ENCODE measurements around the gene KDM3B.

The KDM3B gene

GRCh38 chr5:138450971-138451370, 98.5 kb downstream of the KDM3B start:
- no peak for DNase-seq (ENCODE audit: low read depth in 2 of 2)

GRCh38 chr5:138452720-138453119, 100.2 kb downstream of the KDM3B start:
- no peak for DNase-seq (ENCODE audit: low read depth in 2 of 2)

- no peak for DNase-seq (ENCODE audit: low read depth in 2 of 2)
Observed at GRCh38 chr5:138453590-138453989, 101.1 kb downstream of the KDM3B start.

DNA sequence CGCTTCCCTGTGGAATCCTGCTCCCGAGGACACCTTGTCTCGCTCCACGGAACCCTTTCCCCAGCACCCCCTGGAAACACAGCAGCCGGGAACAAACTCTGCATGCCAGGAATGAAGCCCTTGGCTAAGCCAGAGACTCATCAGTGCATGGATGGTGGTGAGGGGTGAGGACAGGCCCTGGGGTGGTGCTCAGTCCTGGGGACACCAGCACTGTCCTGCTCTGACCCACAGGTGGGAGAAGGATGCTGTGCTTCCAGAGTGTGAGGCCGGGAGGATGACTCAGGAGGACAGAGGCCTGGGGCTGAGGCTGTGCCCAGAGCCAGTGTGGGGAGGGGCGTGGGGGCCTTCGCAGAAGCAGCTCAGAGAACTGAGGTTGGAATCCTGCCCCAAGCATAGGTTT, 101.6 kb downstream of the KDM3B start:
- no peak for DNase-seq (ENCODE audit: low read depth in 2 of 2)

DNA sequence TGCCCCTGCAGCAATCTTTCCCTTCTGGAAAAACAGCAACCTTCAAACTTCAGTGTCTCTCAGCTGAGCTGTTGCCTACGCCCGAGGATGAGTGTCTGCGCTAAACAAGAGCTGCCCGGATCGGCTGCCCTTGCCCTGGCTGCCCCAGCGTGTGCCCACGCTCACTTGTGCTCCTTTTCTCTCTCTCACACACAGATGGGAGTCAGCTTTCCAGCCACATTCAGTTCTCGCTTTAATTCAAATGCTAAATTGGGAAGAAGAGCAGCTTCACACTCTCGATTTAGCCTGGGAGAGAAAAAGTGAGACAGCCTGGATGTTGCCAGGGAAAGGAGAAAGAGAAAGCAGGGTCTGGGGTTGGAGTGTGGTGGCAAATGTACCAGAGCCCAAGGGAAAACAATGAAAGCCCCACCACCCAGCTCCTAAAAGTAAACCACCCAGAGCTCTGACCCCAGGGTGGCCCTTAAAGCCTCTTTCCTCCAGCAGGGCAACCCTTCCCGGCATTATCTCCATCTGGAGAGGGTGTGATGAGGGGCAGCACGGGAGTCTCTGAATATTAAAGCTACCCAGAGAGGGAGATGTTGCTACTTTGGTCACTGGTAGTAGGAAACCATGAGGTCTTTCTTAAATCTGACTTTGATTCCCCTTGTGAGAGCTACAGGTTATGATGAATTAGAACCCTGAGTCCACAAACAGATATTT, 102.9 kb downstream of the KDM3B start:
- no peak for DNase-seq (ENCODE audit: low read depth in 2 of 2)

- DNase-seq (ENCODE audit: low read depth in 2 of 2) = no peak
Observed at GRCh38 chr5:138457531-138458275, 105.2 kb downstream of the KDM3B start.

DNA sequence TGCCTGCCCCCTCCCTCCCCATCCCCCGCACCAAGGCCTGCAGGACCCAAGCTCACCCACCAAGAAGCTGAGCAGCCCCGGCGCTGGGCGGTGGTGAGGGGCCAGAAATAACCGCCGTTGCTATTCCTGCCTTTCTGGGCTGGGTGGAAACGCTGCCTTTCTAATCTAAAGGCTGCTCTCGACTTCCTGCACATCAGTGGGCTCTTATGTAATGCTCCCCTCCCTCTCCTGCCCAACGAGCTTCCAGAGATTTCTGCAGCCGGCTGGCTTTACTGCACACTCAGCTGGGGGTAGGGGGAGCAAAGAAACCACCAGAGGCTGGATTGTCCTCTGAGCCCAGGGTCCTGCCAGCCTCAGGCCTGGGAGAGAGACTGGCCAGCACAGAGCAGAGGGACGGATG, 105.9 kb downstream of the KDM3B start:
- no peak for DNase-seq (ENCODE audit: low read depth in 2 of 2)

GRCh38 chr5:138458856-138459255, 106.4 kb downstream of the KDM3B start:
- no peak for DNase-seq (ENCODE audit: low read depth in 2 of 2)

DNA sequence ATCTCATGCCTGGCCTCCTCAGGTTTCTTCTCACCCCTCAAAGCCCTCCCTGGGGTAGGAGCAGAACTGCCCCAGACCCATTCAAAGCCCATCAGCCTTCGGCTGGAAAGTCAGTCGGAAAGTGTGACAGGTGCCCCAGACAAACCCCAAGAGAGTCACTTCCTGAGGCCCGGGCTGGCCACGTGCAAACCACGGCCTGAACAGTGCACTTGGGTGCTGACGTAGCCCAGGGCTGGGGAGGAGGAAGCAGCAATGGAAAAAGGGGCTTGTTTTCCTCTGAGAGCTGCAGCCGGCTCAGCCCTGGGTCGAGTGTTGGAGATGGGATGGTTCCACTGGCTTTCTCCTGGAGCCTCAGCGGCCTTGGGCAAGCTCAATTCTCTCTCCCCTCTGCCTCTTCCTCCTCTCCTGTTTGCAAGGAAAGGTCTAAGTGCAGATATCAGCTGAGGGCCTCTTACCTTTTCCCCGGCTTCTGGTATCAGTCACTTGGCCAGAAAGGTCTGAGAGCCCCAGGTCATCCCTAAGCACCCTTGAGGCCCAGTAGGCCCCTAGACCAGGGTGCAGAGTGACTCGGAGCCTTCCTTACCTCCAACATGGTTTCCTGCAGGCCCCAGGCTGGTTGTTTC, 106.9 kb downstream of the KDM3B start:
- DNase-seq (ENCODE audit: low read depth in 2 of 2) = peak; percentile 80 to 84

- no peak for DNase-seq (ENCODE audit: low read depth in 2 of 2)
Observed at GRCh38 chr5:138460032-138460693, 107.7 kb downstream of the KDM3B start.

GRCh38 chr5:138461343-138462125, 109.0 kb downstream of the KDM3B start:
- DNase-seq (ENCODE audit: low read depth in 2 of 2) = no peak

DNA sequence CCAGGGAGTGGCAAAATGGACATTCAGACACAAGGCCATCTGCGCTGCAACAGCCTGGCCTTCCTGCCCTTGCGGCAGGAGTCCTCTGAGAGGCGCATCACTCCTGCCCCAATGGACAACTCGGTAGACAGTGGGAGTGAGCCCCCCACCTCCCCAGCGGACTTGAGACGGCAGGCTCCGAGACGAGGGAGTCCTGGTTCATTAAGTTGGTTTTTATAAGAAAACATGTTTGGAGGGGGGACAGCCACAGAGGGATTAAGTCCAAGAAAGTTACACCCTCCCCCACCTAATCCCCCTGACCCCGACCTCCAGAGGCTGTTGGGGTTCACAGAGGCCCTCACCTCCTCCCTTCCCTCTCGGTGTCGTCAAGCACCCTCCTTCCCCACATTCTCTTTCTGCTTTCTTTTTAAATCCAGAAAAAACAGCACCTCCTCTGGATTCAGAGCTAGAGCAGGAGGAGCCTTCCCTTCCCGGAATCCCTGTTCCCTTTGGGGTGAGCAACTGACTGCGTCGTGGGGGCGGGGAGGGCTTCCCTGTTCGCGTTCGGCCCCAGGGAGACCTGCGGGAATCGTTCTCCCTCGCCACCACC, 111.0 kb downstream of the KDM3B start:
- DNase-seq (ENCODE audit: low read depth in 2 of 2) = no peak

DNA sequence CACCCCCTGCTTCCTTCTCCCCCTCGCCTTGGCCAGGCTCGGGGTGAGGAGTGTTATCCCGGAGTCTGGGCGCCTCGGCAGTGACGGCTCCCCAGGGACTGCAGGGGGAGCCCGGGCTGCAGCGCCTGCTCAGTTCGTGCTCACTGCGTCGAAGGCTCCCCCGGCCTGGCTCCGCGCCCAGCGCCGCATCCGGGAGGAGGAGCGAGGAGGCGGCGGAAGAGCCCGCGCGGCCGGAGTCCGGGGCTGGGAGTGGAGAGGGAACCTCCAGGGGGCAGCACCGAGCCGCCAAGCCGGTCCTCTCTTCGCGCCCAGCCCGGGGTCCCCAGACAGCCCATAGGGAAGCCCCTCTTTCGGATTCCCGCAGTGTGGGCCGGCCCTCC, 111.5 kb downstream of the KDM3B start:
- DNase-seq (ENCODE audit: low read depth in 2 of 2) = peak; percentile 86 to 89

DNA sequence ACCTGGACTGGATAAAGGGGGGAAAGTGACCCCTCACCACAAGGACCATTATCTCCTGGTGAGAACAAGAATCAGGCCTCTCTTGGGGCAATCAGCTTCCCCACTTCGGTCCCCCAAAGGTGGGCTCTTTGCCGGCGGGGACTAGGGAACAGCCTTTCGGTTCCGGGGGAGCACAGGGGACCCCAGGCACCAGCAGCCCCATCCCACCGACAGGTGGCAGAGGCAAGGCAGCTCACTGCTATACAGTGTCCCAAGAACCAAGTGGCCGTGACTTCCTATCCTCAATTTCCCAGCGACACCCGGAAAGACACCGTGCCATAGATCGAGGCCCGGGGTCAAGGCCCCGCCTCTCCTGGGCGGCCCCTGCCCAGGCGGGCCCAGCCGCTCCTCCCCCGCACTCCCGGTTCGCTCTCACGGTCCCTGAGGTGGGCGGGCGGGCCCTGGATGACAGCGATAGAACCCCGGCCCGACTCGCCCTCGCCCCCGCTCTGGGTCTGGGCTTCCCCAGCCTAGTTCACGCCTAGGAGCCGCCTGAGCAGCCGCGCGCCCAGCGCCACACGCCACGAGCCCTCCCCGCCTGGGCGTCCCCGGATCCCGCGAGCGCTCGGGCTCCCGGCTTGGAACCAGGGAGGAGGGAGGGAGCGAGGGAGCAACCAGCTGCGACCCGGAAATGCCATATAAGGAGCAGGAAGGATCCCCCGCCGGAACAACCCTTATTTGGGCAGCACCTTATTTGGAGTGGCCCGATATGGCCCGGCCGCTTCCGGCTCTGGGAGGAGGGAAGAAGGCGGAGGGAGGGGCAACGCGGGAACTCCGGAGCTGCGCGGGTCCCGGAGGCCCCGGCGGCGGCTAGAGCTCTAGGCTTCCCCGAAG, 112.1 kb downstream of the KDM3B start:
- peak; percentile 94 to 97 for DNase-seq (ENCODE audit: low read depth in 2 of 2)

- DNase-seq (ENCODE audit: low read depth in 2 of 2) = peak; percentile 92 to 95
Observed at GRCh38 chr5:138465261-138466124, 113.0 kb downstream of the KDM3B start, which contains the start of gene EGR1. Gene EGR1, plus strand, starts transcription at chr5:138465479. Its CDS starts 283 bp downstream, at chr5:138465762.

GRCh38 chr5:138466125-138466899, 113.8 kb downstream of the KDM3B start:
- peak in 1 of 2 donors; percentile 9 for DNase-seq (ENCODE audit: low read depth in 2 of 2)

DNA sequence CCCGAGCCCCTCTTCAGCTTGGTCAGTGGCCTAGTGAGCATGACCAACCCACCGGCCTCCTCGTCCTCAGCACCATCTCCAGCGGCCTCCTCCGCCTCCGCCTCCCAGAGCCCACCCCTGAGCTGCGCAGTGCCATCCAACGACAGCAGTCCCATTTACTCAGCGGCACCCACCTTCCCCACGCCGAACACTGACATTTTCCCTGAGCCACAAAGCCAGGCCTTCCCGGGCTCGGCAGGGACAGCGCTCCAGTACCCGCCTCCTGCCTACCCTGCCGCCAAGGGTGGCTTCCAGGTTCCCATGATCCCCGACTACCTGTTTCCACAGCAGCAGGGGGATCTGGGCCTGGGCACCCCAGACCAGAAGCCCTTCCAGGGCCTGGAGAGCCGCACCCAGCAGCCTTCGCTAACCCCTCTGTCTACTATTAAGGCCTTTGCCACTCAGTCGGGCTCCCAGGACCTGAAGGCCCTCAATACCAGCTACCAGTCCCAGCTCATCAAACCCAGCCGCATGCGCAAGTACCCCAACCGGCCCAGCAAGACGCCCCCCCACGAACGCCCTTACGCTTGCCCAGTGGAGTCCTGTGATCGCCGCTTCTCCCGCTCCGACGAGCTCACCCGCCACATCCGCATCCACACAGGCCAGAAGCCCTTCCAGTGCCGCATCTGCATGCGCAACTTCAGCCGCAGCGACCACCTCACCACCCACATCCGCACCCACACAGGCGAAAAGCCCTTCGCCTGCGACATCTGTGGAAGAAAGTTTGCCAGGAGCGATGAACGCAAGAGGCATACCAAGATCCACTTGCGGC, 114.6 kb downstream of the KDM3B start:
- no peak for DNase-seq (ENCODE audit: low read depth in 2 of 2)
